BLaER1 (cell line): ENCODE measurements around the gene GLCCI1.

Experiments used
- H3K27ac ChIP-seq: shearing (Covaris generic); formaldehyde crosslinking; 2 replicates; pipeline ENCODE4 v1.8.1; 2022
- H3K27me3 ChIP-seq: shearing (Covaris generic); formaldehyde crosslinking; 2 replicates; pipeline ENCODE4 v1.8.1; 2022
- H3K36me3 ChIP-seq: shearing (Covaris generic); formaldehyde crosslinking; 2 replicates; pipeline ENCODE4 v1.8.1; 2022
- H3K4me1 ChIP-seq: shearing (Covaris generic); formaldehyde crosslinking; 2 replicates; pipeline ENCODE4 v1.8.1; 2022
- H3K4me2 ChIP-seq: shearing (Covaris generic); formaldehyde crosslinking; 2 replicates; pipeline ENCODE4 v1.8.1; 2022
- H3K4me3 ChIP-seq: shearing (Covaris generic); formaldehyde crosslinking; 2 replicates; pipeline ENCODE4 v1.8.1; 2022
- H3K9ac ChIP-seq: shearing (Covaris generic); formaldehyde crosslinking; 2 replicates; pipeline ENCODE4 v1.8.1; 2022
- H3K9me3 ChIP-seq: shearing (Covaris generic); formaldehyde crosslinking; 2 replicates; pipeline ENCODE4 v1.8.1; 2022
- H4K20me1 ChIP-seq: shearing (Covaris generic); formaldehyde crosslinking; 2 replicates; pipeline ENCODE4 v1.8.1; 2022
- Cebpa-rat ChIP-seq: shearing (Covaris generic); IDR thresholded peaks from 2 replicates; pipeline ENCODE4 v1.8.1; 2022

The GLCCI1 gene

GRCh38 chr7:7959979-7960670 lies 8.5 kb upstream of the GLCCI1 start:
- H3K36me3 ChIP-seq = no peaks in the 10 kb centered on the region
- H3K9ac ChIP-seq = no peak overlapping the region
- H3K4me2 ChIP-seq = no peak overlapping the region
- H3K9me3 ChIP-seq = no peaks in the 10 kb centered on the region
- no peaks in the 10 kb centered on the region for H3K27me3 ChIP-seq
- H4K20me1 ChIP-seq = no peaks in the 10 kb centered on the region
- H3K4me1 ChIP-seq = peaks cover 4% of the 10 kb centered on the region; the same call in 1 of the 2 replicates
- no peak for TF ChIP-seq Cebpa-rat
- no peak overlapping the region for H3K27ac ChIP-seq
- no peak overlapping the region for H3K4me3 ChIP-seq

- Histone ChIP-seq H4K20me1 (no peaks in the 10 kb centered on the region), H3K9me3 (no peaks in the 10 kb centered on the region), H3K36me3 (no peaks in the 10 kb centered on the region), H3K27ac (no peak overlapping the region), H3K27me3 (no peaks in the 10 kb centered on the region), H3K9ac (no peak overlapping the region), H3K4me1 (peaks cover 12% of the 10 kb centered on the region), H3K4me2 (no peak overlapping the region), H3K4me3 (no peak overlapping the region)
- TF ChIP-seq Cebpa-rat = no peak
Measured at GRCh38 chr7:7962851-7963250, 5.7 kb upstream of the GLCCI1 start.

GRCh38 chr7:7964250-7964649 lies 4.3 kb upstream of the GLCCI1 start:
- TF ChIP-seq Cebpa-rat = no peak
- H3K27me3 ChIP-seq = no peaks in the 10 kb centered on the region
- no peak overlapping the region for H3K27ac ChIP-seq
- H4K20me1 ChIP-seq = no peaks in the 10 kb centered on the region
- no peak overlapping the region for H3K4me3 ChIP-seq
- H3K36me3 ChIP-seq = no peaks in the 10 kb centered on the region
- 0 out of 2 replicates have a peak overlapping the region, but pooled peaks have one; percentile 5 for H3K4me2 ChIP-seq
- no peaks in the 10 kb centered on the region for H3K9me3 ChIP-seq
- no peak overlapping the region for H3K9ac ChIP-seq
- peaks cover 15% of the 10 kb centered on the region for H3K4me1 ChIP-seq

- TF ChIP-seq Cebpa-rat = no peak
- H3K4me2 ChIP-seq = 0 out of 2 replicates have a peak overlapping the region, but pooled peaks have one; percentile 5
Measured at GRCh38 chr7:7964691-7965090, 3.9 kb upstream of the GLCCI1 start.

GRCh38 chr7:7965301-7965700 lies 3.3 kb upstream of the GLCCI1 start:
- peaks cover 15% of the 10 kb centered on the region for H3K4me1 ChIP-seq
- no peak overlapping the region for H3K9ac ChIP-seq
- no peaks in the 10 kb centered on the region for H3K36me3 ChIP-seq
- no peak overlapping the region for H3K4me2 ChIP-seq
- TF ChIP-seq Cebpa-rat = no peak
- no peak overlapping the region for H3K27ac ChIP-seq
- H4K20me1 ChIP-seq = no peaks in the 10 kb centered on the region
- no peaks in the 10 kb centered on the region for H3K27me3 ChIP-seq
- H3K9me3 ChIP-seq = no peaks in the 10 kb centered on the region
- no peak overlapping the region for H3K4me3 ChIP-seq

More at GRCh38 chr7:7964691-7965090, 3.9 kb upstream of the GLCCI1 start:
- Histone ChIP-seq H3K27me3 (no peaks in the 10 kb centered on the region), H3K4me1 (peaks cover 15% of the 10 kb centered on the region), H3K36me3 (no peaks in the 10 kb centered on the region), H3K9me3 (no peaks in the 10 kb centered on the region), H3K9ac (no peak overlapping the region), H3K4me3 (no peak overlapping the region), H4K20me1 (no peaks in the 10 kb centered on the region), H3K27ac (no peak overlapping the region)

- H3K36me3 ChIP-seq = no peaks in the 10 kb centered on the region
- peaks cover 21% of the 10 kb centered on the region for H3K4me1 ChIP-seq
- no peak for TF ChIP-seq Cebpa-rat
- H3K4me3 ChIP-seq = no peak overlapping the region
- peaks cover 7% of the 10 kb centered on the region for H4K20me1 ChIP-seq
- H3K27me3 ChIP-seq = no peaks in the 10 kb centered on the region
- no peak overlapping the region for H3K9ac ChIP-seq
- no peak overlapping the region for H3K27ac ChIP-seq
- no peak overlapping the region for H3K4me2 ChIP-seq
- H3K9me3 ChIP-seq = no peaks in the 10 kb centered on the region
Measured at GRCh38 chr7:7966141-7966734, 2.4 kb upstream of the GLCCI1 start.

GRCh38 chr7:7967886-7968543 lies 581 bp upstream of the GLCCI1 start:
- TF ChIP-seq Cebpa-rat = no peak
- Histone ChIP-seq H3K27ac (peak overlapping the region; percentile 16; the same call in 1 of the 2 replicates), H3K4me2 (peak overlapping the region; percentile 86), H3K4me3 (peak overlapping the region; percentile 90), H3K27me3 (no peaks in the 10 kb centered on the region), H4K20me1 (peaks cover 24% of the 10 kb centered on the region), H3K4me1 (peaks cover 39% of the 10 kb centered on the region), H3K9ac (peak overlapping the region; percentile 68), H3K9me3 (no peaks in the 10 kb centered on the region), H3K36me3 (no peaks in the 10 kb centered on the region)

GRCh38 chr7:7969306-7970236 lies 975 bp downstream of the GLCCI1 start:
- no peak for TF ChIP-seq Cebpa-rat
- no peaks in the 10 kb centered on the region for H3K9me3 ChIP-seq
- H3K4me1 ChIP-seq = peaks cover 41% of the 10 kb centered on the region
- H4K20me1 ChIP-seq = peaks cover 25% of the 10 kb centered on the region
- no peaks in the 10 kb centered on the region for H3K27me3 ChIP-seq
- H3K27ac ChIP-seq = peak overlapping the region; percentile 94
- peak overlapping the region; percentile 90 for H3K4me3 ChIP-seq
- no peaks in the 10 kb centered on the region for H3K36me3 ChIP-seq
- peak overlapping the region; percentile 88 for H3K9ac ChIP-seq
- peak overlapping the region; percentile 86 for H3K4me2 ChIP-seq

GRCh38 chr7:7970237-7970530 lies 1.6 kb downstream of the GLCCI1 start:
- peak overlapping the region; percentile 86 for H3K4me2 ChIP-seq
- H3K4me1 ChIP-seq = peaks cover 40% of the 10 kb centered on the region
- no peaks in the 10 kb centered on the region for H3K27me3 ChIP-seq
- no peaks in the 10 kb centered on the region for H3K9me3 ChIP-seq
- TF ChIP-seq Cebpa-rat = no peak
- no peaks in the 10 kb centered on the region for H3K36me3 ChIP-seq
- peak overlapping the region; percentile 88 for H3K9ac ChIP-seq
- H3K4me3 ChIP-seq = peak overlapping the region; percentile 90
- H4K20me1 ChIP-seq = peaks cover 25% of the 10 kb centered on the region
- H3K27ac ChIP-seq = peak overlapping the region; percentile 94
